HUDEP-2 (cell line): ENCODE measurements around the gene BTLA.
"Not testable (repeated sequence)": the region's sequence is repeated elsewhere in the genome, so short reads cannot be mapped to it uniquely, and the experiment has no call there.

Source experiments
- DNase-seq, 76 experiments: peaks; one replicate each; lab custom pipeline; 2025; ENCODE audit not compliant: unreplicated experiment in 76 of 76; lab: John Stamatoyannopoulos, UW

Gene BTLA, protein sequence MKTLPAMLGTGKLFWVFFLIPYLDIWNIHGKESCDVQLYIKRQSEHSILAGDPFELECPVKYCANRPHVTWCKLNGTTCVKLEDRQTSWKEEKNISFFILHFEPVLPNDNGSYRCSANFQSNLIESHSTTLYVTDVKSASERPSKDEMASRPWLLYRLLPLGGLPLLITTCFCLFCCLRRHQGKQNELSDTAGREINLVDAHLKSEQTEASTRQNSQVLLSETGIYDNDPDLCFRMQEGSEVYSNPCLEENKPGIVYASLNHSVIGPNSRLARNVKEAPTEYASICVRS

DNA sequence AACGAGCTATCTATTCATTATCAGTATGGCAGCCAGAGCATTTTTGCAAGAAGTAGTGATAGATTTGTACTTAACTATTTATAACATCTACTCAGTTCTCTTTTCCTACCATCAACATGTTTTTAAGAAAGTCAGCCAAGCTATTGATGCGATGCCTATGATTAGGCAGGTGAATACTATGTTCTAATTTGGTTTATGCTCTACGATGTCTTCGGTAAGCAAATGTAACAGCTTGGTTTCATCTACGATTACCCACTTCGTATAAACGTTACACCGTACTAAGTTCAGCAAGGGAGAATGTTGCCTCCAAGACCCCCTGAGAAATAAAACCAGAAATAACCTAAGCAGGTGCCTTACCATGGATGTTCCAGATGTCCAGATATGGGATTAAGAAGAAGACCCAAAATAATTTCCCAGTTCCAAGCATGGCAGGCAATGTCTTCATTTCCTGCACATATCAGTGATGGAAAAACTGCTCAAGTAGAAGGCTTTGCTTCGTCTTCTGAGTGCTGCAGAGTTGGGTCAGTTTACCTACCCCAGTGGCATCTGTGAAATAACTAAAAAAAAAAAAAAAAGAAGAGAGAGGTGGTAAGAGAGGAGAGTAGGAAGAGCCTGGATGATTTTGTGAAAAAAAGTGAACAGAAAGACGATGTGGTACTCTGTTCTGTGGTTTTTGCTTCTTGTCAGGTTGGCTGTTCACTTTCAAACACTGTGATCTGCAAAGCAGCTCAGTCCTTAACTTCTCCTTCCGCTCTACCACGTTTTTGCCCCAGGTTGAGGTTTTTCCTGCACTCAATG lies at the start of gene BTLA:
Gene BTLA (minus strand): TSS at position 559 of the 798 bp plus-strand sequence. CDS start 114 bp downstream, at position 445.
- DNase-seq: no peak

DNA sequence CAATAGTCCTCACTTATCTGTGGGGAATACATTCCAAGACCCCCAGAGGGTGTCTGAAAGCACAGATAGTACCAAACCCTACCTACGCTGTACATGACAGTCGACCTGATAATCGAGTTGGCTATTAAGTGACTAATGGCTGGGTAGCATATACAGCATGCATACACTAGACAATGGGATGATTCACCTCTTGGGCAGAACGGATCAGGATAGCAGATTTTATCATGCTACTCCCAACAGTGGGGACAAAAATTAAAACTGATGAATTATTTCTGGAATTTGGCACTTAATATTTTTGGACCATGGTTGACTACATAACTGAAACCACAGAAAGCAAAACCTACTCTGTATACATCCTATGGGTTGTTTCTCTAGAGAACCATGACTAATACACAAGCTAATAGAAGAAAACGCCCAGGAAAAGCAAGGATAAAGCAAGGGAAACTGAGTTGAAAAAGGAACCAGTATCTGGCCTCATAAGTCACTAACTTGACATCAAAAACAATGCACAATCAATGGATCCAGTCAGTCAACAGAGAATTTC lies 47.0 kb upstream of the BTLA start:
- DNase-seq: no peak

DNA sequence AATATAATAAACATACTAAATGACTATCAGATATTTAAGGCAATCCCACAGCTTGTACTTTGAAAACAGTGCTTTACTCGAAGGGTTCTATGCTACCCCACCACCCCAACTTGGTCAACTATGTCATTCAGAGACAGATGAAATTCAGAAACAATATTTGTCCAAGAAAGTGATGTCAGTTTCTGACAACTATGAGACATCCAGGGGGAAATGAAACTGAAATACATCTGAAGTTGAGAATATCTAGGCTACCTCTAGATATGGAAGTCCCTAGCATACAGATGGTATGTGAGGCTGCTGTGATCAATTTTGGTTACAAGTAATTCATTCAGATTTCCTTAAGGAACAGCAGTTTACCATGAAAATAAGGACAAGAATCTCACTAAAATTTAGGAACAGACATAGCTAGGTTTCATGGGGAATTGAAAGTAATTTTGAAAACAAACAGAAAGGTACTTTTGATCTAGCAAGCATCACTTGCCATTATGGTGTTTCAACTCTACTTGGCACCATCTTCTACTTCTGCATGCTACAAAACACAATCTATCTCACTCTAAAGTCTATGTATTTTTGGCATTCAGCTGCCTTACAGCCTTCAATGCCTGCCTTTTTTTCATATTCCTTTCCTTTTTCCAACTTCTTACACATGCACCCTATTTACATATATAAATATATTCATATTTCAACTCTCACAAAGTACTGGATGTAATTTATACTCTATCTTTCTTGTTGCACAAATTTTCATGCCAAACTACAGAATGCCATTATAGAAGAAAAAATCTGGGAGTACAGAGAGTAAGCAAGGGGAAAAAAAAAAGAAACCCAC lies 40.8 kb upstream of the BTLA start:
- DNase-seq: no peak

DNA sequence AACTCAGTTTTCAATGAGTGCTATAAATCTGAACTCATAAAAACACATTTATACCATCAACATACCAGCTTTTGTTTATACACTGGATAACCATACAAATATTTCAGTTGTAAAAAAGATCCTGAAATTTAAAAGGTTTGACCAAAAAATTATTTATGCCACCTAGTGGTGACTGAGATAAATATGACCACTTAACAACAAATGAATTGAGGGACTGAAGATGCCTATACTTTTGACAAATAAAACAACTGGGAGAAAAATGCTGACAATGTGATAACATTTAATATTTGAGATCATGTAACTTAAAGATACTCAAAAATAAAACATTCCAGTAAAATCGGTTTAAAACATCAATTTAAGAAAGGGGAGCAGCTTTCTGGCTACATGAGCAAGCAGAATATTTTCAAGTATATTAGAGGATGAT lies 32.1 kb upstream of the BTLA start:
- peak in 10 of 76 experiments; percentile 2 to 16 (median 8) for DNase-seq

DNA sequence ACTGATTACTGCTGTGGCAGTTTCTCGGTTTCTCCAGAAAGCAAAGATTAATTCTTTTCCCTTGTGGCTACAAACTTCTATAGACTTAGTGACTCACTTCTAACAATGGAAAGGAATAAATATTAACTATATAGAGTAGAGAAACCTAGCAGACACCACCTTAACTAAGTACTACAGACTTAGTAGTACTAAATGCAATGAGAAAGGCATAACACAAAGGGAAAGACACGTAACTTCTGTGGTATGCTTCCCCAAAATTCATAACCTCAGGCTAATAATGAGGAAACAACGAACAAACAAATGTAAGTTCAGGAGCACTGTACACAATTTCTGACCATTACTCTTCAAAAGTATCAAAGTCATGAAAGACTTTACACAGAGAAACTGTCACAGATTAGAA lies 31.3 kb upstream of the BTLA start:
- no peak for DNase-seq

DNA sequence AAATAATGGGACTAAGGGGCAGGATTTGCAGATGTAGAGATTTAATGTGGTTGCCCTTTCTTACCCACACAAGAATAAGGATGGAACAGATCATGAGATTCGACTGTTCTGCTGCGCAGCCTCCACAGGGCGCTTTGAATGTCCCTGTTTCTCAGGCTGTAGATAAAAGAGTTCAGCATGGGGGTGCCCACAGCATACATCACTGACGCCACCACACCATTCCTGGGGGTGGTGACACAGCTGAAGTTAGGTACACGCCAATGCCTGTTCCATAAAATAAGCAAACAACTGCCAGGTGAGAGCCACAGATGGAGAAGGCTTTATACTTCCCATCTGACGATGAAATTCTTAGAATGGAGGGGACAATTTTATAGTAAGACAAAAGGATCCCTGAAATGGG lies 24.9 kb upstream of the BTLA start:
- DNase-seq: not testable (repeated sequence)

DNA sequence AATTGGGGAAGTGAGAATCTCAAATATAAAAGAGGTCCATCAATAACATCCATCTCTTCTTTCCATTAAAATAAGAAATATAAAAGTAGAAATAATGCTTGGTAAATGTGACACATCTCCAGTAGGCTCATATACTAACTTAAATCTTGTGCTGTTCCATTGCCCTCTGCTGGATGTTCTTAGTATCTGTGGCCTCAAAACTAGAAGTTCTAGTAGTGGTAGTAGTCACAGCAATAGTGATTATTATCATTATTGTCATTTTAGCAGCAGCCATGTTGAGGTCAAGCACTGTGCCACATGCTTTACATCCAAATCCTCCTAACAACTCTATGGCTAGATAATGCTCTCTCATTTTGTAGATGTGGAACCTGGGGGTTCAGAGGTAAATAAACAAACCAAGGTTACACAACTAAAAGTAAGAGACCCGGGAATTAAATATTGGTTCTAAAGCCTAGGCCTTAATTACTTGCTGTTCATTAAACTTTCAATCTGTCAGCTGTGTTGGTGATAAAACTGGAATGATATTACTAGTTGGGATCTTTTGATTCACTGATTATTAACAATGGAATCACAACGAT lies 20.2 kb upstream of the BTLA start:
- DNase-seq: peak in 42 of 76 experiments; percentile 0 to 66 (median 30)

DNA sequence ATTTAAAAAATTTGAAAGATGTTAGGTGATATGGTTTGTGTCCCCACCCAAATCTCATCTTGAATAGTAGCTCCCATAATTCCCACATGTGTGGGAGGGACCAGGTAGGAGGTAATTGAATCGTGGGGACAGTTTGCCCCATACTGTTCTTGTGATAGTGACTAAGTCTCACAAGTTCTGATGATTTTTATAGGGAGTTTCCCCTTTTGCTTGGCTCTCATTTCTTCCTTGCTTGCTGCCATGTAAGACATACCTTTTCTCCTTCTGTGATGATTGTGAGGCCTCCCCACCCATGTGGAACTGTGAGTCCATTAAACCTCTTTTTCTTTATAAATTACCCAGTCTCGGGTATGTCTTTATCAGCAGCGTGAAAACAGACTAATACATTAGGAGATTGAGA lies 19.7 kb upstream of the BTLA start:
- not testable (repeated sequence) for DNase-seq

DNA sequence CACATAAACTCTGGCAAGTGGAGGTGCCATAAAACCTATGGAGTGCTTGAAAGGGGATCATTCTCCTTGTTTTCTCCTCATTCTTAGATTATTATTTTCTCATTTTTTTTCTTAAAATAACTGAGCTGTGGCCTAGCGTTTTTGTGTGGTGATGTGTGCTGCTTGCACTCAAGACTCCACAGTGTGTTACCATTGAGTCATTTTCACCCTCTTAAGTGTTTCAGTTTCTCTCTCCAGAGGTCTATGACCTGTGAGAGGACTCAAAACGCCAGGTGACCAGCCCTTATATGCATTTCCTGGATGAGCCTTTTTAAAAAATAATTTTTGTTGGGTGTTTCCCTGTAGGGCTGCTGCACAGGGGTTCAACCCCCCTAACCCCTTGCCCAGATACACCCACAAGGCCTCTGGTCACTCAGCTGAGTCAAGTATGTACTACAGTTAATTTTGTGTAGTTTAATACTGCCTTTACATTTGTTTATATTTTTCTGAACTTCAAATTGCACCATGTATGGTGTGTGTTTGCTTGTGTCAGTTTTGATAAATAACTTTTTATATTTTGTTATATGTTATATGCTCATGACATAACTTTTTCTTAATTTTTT lies 15.4 kb upstream of the BTLA start:
- no peak for DNase-seq

DNA sequence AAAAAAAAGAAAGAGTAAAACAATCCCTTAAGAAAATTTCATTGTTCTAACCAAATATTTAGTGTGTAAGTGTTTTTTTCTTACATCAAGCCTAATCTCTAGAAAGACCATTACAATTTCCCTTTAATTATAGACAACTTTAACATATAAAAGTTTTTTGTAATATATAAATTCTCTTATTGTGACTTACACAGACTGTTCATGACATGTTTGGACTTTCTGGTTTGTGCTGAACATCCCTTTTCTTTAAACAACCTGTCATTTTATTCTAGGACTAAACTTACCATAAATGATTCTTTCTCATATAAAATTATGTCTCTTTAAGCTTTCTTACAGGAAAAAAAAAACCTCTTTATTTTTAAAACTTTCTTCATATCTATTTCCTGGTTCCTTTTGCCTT lies 13.0 kb upstream of the BTLA start:
- DNase-seq: no peak

DNA sequence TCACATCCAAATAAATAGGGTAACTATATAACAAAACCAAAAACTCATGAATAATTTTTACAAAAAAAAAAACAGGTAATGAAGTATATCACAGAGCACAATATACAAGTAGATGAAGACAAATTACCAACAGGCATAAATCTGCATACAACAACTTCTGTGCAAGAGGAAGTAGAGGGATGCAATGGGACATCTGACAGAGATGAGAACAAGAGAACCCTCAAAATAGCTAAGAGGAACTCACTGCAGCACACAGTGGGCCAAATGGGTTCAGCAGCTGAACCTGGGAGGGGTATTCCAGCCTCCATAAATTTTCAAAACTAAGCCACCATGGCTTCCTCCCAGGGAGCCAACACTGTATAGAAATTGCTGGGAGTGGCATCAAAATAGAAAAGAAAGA lies 9.6 kb upstream of the BTLA start:
- no peak for DNase-seq

DNA sequence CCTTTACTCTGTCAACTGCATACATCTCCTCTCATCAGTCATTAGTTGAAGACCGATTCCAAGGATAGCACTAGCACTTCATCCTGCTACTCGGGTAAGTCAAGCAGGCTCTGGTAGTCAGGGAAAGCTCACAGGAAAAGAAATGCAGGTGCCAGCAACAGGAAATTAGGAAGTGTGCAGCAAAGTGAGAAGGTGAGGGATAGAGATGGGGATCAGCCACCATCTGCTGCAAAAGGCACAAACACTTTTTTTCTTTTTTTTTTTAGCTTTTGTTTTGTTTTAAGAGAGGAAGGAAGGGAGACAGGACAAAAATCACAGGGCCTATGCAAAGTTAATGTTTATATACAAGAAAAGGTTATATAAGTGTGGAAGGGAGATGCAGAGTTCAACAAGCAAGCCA lies 9.0 kb upstream of the BTLA start:
- DNase-seq: no peak

DNA sequence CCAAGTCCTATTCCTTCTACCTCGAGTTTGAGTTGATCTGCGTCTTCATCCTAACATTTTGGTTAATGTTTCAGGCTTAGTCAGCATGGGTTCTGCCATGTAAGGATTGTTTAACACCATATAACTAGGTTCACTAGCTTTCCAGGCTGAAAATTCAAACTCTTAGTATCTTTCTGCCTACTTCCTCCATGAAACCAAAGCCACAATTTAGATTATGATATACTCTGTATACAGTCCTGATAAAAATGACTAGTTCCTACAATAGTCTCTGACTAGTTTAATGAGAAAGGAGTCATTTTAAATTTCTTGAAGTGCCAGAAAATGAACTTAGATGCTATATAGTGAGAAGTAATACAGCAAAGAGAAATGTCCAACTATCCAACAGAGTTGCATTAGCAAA lies 6.6 kb upstream of the BTLA start:
- no peak for DNase-seq

DNA sequence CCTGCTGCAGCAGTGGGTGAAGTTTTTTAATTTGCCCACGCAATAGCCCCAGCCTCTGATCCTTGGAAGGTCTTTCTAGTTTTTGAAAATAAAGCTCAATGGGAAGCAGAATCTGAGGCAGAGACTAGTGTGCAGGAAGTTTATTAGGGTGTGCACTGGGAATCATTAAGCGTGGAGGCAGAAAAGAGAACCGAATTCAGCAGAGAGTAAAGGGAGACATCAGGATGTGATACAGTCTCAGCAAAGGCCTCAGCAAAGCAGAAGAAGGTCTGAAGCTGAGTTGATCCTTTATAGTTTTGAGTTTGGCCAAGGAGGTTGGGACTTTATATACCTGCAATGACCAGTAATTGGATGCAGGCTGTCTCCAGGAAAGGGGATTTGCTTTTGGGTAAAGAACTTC lies 4.9 kb upstream of the BTLA start:
- DNase-seq: no peak

DNA sequence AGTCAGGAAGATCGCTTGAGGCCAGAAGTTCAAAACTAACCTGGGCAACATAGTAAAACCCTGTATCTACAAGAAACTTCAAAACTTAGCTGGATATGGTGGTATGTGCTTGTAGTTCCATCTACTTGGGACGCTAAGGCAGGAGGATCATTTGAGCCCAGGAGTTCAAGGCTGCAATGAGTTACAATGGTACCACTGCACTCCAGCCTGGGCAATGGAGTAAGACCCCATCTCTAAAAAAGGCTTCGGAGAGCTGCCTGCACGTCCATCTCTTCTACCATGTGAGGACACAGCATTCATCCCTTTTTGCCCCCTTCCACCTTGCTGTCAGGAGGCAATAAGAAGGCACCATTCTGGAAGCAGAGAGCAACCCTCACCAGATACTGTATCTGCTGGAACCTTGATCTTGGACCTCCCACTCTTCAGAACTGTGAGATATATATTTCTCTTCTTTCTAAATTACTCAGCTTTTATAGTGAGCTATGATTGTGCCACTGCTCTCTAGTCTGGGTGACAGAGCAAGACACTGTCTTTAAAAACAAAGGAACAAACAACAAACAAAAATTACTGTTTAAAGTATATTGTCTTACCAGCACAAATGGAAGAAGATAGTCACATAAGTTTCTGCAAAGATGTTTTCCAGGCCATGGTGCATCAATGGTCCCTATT lies 4.2 kb upstream of the BTLA start:
- DNase-seq: no peak

DNA sequence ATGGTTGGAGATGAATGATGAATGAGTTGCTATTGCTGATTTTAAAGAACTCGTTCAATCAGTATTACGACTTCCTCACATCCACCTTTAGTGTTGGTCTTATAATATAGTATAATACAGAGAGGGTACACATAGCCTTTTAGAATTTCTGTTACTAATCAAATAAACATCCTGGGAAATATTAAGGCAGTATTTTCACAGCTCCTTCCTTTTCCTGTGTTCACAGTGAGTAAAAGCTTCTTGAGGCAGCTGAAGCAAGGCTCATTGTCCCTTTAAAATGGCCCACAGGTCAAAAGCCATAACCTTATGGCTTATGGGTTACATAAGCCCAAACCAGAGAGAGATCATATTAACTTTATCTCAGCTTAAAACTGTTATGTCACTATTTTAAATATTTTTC lies 1.3 kb upstream of the BTLA start:
- DNase-seq: no peak

DNA sequence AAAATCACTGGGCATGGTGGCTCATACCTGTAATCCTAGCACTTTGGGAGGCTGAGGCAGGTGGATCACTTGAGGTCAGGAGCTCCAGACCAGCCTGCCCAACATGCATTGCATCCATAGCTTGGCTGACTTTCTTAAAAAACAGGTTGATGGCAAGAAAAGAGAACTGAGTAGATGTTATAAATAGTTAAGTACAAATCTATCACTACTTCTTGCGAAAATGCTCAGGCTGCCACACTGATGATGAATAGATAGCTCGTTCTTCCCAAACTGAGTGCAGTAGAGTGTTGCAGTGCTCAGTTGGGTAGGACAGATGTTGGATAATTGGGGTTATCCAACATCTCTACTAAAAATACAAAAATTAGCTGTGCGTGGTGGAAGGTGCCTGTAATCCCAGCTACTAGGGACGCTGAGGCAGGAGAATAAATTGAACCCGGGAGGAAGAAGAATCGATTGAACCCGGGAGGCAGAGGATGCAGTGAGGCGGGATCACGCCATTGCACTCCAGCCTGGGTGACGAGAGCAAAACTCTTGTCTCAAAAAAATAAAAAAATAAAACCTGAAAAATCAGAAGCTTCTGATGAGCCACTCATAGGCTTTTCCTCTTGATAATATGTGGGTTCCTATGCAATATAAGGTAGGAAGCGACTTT lies 1.2 kb downstream of the BTLA start:
- no peak for DNase-seq

DNA sequence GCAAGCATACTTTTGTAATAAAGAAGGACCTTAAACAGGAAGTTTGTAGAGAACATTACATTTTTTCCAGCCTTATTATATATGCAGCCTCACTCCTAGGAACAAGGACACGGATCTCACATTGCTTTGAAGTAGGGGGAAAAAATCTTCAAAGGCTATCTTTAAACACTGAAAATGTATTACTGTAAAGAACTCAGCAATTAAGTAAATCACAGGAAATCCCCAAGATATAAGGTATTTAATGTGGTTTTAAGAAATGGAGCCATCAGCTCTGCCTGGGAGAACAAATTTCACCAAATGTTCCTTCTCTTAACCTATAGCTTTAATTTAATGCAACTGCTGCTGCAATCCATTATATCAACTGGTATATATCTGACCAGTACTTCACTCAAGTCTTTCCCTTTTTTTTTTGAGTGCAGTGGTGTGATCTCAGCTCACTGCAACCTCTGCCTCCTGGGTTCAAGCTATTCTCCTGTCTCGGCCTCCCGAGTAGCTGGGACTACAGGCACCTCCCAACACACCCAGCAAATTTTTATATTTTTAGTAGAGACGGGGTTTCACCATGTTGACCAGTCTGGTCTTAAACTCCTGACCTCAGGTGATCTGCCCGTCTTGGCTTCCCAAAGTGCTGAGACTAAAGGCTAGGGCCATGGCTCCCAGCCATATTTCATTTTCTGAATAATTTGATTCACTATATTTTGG lies 2.8 kb downstream of the BTLA start:
- DNase-seq: no peak

DNA sequence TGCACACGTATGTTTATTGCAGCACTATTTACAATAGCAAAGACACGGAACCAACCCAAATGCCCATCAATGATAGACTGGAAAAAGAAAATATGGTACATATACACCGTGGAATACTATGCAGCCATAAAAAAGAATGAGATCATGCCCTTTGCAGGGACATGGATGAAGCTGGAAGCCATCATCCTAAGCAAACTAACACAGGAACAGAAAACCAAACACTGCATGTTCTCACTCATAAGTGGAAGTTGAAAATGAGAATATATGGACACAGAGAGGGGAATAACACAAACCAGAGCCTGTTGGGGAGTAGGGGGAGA lies 4.9 kb downstream of the BTLA start:
- DNase-seq: not testable (repeated sequence)
